Neural progenitor cell (in vitro differentiated cells): Measurements from ENCODE around the gene DESI2. TPM values are rescaled to one million over a fixed set of nuclear protein-coding genes. Genes with fewer than 3 reads are reported as not detected.
A peak's percentile ranks its signal among the peaks of the same experiment; 100 is the strongest.

Experiments used
- DNase-seq: peaks from one replicate; pipeline ENCODE4 v3.0.0-alpha.2; 2016; ENCODE audit warnings: low spot score
- H2AFZ ChIP-seq: fragments of 200-600 bp; sonication (generic); replicated peaks from 2 replicates; pipeline ENCODE4 v1.6.1; 2016; ENCODE audit warnings: antibody characterized with exemption
- H3F3A ChIP-seq: fragments of 200-600 bp; sonication (generic); 2 replicates; pipeline ENCODE4 v1.6.1; 2016; ENCODE audit warnings: antibody characterized with exemption, low read depth
- H3K27ac ChIP-seq: fragments of 200-600 bp; sonication (generic); 2 replicates; pipeline ENCODE4 v1.5.1; 2016; ENCODE audit warnings: mild to moderate bottlenecking
- H3K27me3 ChIP-seq: fragments of 200-600 bp; sonication (generic); 2 replicates; pipeline ENCODE4 v1.6.1; 2016; ENCODE audit warnings: mild to moderate bottlenecking, moderate library complexity
- H3K36me3 ChIP-seq: fragments of 200-600 bp; sonication (generic); 2 replicates; pipeline ENCODE4 v1.5.1; 2016
- H3K4me1 ChIP-seq: fragments of 200-600 bp; sonication (generic); 2 replicates; pipeline ENCODE4 v1.6.1; 2016; ENCODE audit warnings: mixed run types
- H3K4me2 ChIP-seq: fragments of 200-600 bp; sonication (generic); 2 replicates; pipeline ENCODE4 v1.6.1; 2016
- H3K4me3 ChIP-seq: fragments of 200-600 bp; sonication (generic); 2 replicates; pipeline ENCODE4 v1.5.1; 2016
- H3K79me2 ChIP-seq: fragments of 200-600 bp; sonication (generic); 2 replicates; pipeline ENCODE4 v1.6.1; 2016; ENCODE audit warnings: low read depth
- H3K9ac ChIP-seq: fragments of 200-600 bp; sonication (generic); 2 replicates; pipeline ENCODE4 v1.6.1; 2016
- H3K9me3 ChIP-seq: fragments of 200-600 bp; sonication (generic); 2 replicates; pipeline ENCODE4 v1.5.1; 2016; ENCODE audit warnings: low read depth
- H4K20me1 ChIP-seq: fragments of 200-600 bp; sonication (generic); 2 replicates; pipeline ENCODE4 v1.6.1; 2016; ENCODE audit warnings: low read depth
- H3K27ac Mint-ChIP-seq: 3 replicates; pipeline ENCODE4 v1.8.0; 2021; ENCODE audit warnings: mixed read lengths
- H3K27me3 Mint-ChIP-seq: 2 replicates; pipeline ENCODE4 v1.8.0; 2022; ENCODE audit warnings: low read depth, mild to moderate bottlenecking, inconsistent platforms, moderate library complexity, mixed read lengths; ENCODE audit not compliant: insufficient read depth
- H3K36me3 Mint-ChIP-seq: 3 replicates; pipeline ENCODE4 v1.8.0; 2021; ENCODE audit warnings: mixed read lengths
- H3K4me1 Mint-ChIP-seq: 3 replicates; pipeline ENCODE4 v1.8.0; 2021; ENCODE audit warnings: mixed read lengths
- H3K4me3 Mint-ChIP-seq: 3 replicates; pipeline ENCODE4 v1.8.0; 2021; ENCODE audit warnings: mild to moderate bottlenecking, moderate library complexity, mixed read lengths
- H3K9me3 Mint-ChIP-seq: 3 replicates; pipeline ENCODE4 v1.8.0; 2020; ENCODE audit warnings: mixed read lengths
- CTCF ChIP-seq: fragments of 200-600 bp; sonication (generic); IDR thresholded peaks from 2 replicates; pipeline ENCODE4 v1.5.1; 2017; ENCODE audit warnings: antibody characterized with exemption, mild to moderate bottlenecking
- EZH2 ChIP-seq: fragments of 200-600 bp; sonication (generic); IDR thresholded peaks from 2 replicates; pipeline ENCODE4 v1.6.1; 2017; ENCODE audit warnings: antibody characterized with exemption, mild to moderate bottlenecking, moderate library complexity
- EZH2phosphoT487 ChIP-seq: fragments of 200-600 bp; sonication (generic); IDR thresholded peaks from 2 replicates; pipeline ENCODE4 v1.6.1; 2017; ENCODE audit warnings: antibody characterized with exemption
- total RNA-seq: library from RNA; depleted of rRNA; stranded (reverse); fragments of >200 nt; gene quantifications from 2 replicates; pipeline ENCODE4 v1.2.3, GENCODE V29; 2015; ENCODE audit warnings: low replicate concordance

DESI2 gene
- total RNA-seq, 1 donor from 2014 or later: 110 TPM

DNA sequence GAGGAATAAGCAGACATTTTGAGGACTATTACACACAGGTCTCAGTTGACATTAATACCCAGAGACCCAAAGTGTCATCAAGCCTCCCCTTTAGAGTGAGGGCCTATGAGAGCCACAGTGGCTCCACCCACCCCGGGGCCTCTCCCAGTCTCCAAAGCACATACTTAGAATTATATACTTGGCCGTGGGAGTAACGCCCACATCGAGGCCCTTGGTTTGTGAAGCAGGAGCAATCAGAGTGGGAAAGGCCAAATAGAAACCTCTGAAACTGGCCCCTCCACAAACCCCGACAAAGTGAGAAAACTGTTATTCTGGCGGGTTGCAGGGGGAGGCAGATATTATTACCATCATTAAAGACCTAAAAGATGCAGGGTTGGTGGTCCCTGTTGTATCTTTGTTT lies 7.0 kb upstream of the DESI2 start:
- H2AFZ ChIP-seq: no peak overlapping the region

GRCh38 chr1:244647819-244648218 lies 5.1 kb upstream of the DESI2 start:
- peaks cover 6% of the 10 kb centered on the region for H3K9me3 Mint-ChIP-seq
- H3K27ac ChIP-seq: no peak overlapping the region
- H3F3A ChIP-seq: peaks cover 8% of the 10 kb centered on the region
- no peak overlapping the region for H3K4me3 Mint-ChIP-seq
- H3K27ac Mint-ChIP-seq: no peak overlapping the region
- H3K4me1 Mint-ChIP-seq: peaks cover 10% of the 10 kb centered on the region
- no peaks in the 10 kb centered on the region for H3K79me2 ChIP-seq
- H3K4me1 ChIP-seq: peaks cover 8% of the 10 kb centered on the region
- H2AFZ ChIP-seq: peak overlapping the region; percentile 76
- no peaks in the 10 kb centered on the region for H3K36me3 Mint-ChIP-seq
- no peaks in the 10 kb centered on the region for H4K20me1 ChIP-seq
- peaks cover 2% of the 10 kb centered on the region for H3K27me3 Mint-ChIP-seq
- no peaks in the 10 kb centered on the region for H3K9me3 ChIP-seq
- TF ChIP-seq CTCF: no peak
- no peak for TF ChIP-seq EZH2phosphoT487
- no peak for TF ChIP-seq EZH2
- DNase-seq: no peak
- no peaks in the 10 kb centered on the region for H3K36me3 ChIP-seq
- no peaks in the 10 kb centered on the region for H3K27me3 ChIP-seq
- no peak overlapping the region for H3K9ac ChIP-seq
- H3K4me3 ChIP-seq: no peak overlapping the region
- H3K4me2 ChIP-seq: no peak overlapping the region

More for the DNA sequence above, 7.0 kb upstream of the DESI2 start:
- Histone ChIP-seq H3K4me1 (no peaks in the 10 kb centered on the region), H3K36me3 (no peaks in the 10 kb centered on the region), H4K20me1 (no peaks in the 10 kb centered on the region), H3K4me2 (no peak overlapping the region), H3K9ac (no peak overlapping the region), H3K27ac (no peak overlapping the region), H3K9me3 (no peaks in the 10 kb centered on the region), H3K27me3 (no peaks in the 10 kb centered on the region), H3F3A (no peaks in the 10 kb centered on the region), H3K79me2 (no peaks in the 10 kb centered on the region), H3K4me3 (no peak overlapping the region)
- Mint-ChIP-seq H3K36me3 (no peaks in the 10 kb centered on the region), H3K4me1 (no peaks in the 10 kb centered on the region), H3K27ac (no peak overlapping the region), H3K9me3 (peaks cover 8% of the 10 kb centered on the region), H3K27me3 (peaks cover 2% of the 10 kb centered on the region), H3K4me3 (no peak overlapping the region)
- TF ChIP-seq CTCF (no peak), EZH2 (no peak), EZH2phosphoT487 (no peak)
- DNase-seq: no peak

DNA sequence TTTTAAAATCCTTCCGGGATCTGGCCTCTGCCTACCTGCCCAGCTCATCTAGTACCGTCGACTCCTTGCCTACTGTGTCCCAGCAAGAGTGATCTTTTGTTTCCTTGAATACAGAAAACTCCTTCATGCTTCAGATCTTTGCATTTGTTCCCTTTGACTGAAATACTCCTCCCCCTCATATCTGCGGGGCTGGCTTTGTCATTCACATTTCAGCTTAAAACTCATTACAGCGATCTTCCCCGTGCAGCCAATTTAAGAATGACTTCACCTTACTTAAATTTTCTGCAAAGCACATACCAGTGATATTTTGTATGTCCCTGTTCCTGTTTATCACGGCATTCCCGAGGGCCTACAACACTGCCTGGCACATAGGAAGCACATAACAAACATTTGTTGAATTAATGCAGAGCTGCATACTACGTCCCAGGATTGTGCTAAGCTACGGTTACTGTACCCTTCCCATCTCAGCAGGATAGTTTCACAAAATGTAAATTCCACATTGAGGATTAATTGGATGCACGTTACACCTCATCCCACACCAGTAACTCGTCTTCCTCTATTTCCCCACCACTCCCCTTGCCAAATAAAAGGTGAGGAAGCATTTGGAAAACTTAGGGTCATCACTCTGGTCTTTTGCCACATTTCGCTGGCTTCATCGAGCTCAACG lies 837 bp upstream of the DESI2 start:
- Histone ChIP-seq H3K79me2 (peaks cover 40% of the 10 kb centered on the region), H4K20me1 (peaks cover 19% of the 10 kb centered on the region), H2AFZ (peak overlapping the region; percentile 27), H3K4me1 (peaks cover 30% of the 10 kb centered on the region), H3K27me3 (no peaks in the 10 kb centered on the region), H3K36me3 (no peaks in the 10 kb centered on the region), H3K4me2 (peak overlapping the region; percentile 77), H3K27ac (no peak overlapping the region), H3F3A (peaks cover 21% of the 10 kb centered on the region), H3K9me3 (no peaks in the 10 kb centered on the region), H3K9ac (no peak overlapping the region), H3K4me3 (peak overlapping the region; percentile 98)
- Mint-ChIP-seq H3K9me3 (peaks cover under 1% of the 10 kb centered on the region), H3K36me3 (peaks cover 6% of the 10 kb centered on the region), H3K4me1 (peaks cover 14% of the 10 kb centered on the region), H3K4me3 (peak overlapping the region; percentile 86), H3K27me3 (no peaks in the 10 kb centered on the region), H3K27ac (peak overlapping the region; percentile 44)
- peak; percentile 21 for DNase-seq
- TF ChIP-seq EZH2: no peak

DNA sequence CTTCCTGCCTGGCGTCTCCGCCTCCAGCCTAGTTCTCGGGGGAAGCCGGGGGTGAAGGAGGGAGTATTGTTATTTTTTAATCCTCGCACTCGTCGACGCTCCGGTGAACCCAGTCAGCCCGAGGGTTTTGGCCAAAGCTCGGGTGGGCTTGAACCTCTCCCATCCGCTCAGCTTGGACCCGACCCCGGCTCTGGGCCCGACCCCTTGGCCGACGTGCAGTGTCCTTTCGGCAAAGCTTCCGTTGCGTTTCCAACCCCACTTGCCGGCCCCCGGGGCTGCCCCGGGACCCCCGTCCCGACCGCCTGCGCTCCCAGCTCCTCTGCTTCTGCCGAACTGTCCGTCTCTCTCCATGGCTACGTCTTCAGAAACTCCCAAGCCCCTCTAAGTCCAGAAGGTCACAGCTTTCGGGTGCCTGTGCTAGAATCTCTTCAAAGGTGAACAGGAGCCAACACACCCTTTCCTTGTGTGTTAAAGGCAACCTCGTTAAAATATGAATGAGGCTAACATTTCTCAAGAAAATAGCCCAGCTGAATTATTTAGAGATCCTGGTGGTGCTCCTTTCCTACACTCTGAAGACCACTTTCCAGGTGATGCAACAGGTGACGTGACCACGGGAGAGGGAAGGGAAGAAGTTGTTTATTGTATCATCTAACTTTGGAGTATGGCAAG lies 647 bp downstream of the DESI2 start:
- peaks cover 21% of the 10 kb centered on the region for H3K36me3 Mint-ChIP-seq

More for the DNA sequence above, 647 bp downstream of the DESI2 start:
- H3K4me3 Mint-ChIP-seq: no peak overlapping the region
- no peaks in the 10 kb centered on the region for H3K9me3 ChIP-seq
- H3F3A ChIP-seq: peaks cover 25% of the 10 kb centered on the region
- H4K20me1 ChIP-seq: peaks cover 25% of the 10 kb centered on the region
- H3K27ac ChIP-seq: peak overlapping the region; percentile 86
- H3K4me2 ChIP-seq: peak overlapping the region; percentile 91
- peaks cover 5% of the 10 kb centered on the region for H3K36me3 ChIP-seq
- no peak overlapping the region for H3K27ac Mint-ChIP-seq
- H3K4me1 Mint-ChIP-seq: peaks cover 16% of the 10 kb centered on the region
- no peaks in the 10 kb centered on the region for H3K27me3 ChIP-seq
- H2AFZ ChIP-seq: peak overlapping the region; percentile 53
- no peaks in the 10 kb centered on the region for H3K27me3 Mint-ChIP-seq
- peaks cover 55% of the 10 kb centered on the region for H3K79me2 ChIP-seq
- peak overlapping the region; percentile 93 for H3K9ac ChIP-seq
- H3K4me3 ChIP-seq: peak overlapping the region; percentile 98
- DNase-seq: no peak
- no peak for TF ChIP-seq EZH2
- no peak for TF ChIP-seq EZH2phosphoT487
- no peak for TF ChIP-seq CTCF
- H3K4me1 ChIP-seq: peaks cover 35% of the 10 kb centered on the region
- peaks cover 5% of the 10 kb centered on the region for H3K9me3 Mint-ChIP-seq
